Neural cell (in vitro differentiated cells): ENCODE data around the gene CHRNA9. TPM values are rescaled to one million over a fixed set of nuclear protein-coding genes. Genes with fewer than 3 reads are reported as not detected.

ENCODE experiments used
- H2AFZ ChIP-seq: fragments of 200-600, 300-800 bp; sonication (generic), shearing (Covaris generic); 2 replicates; pipeline ENCODE4 v1.6.0; 2014; ENCODE audit warnings: low read depth, mild to moderate bottlenecking, antibody characterized with exemption, low read length, moderate library complexity
- H3F3A ChIP-seq: fragments of 200-600 bp; shearing (Covaris generic); 2 replicates; pipeline ENCODE4 v1.6.1; 2016; ENCODE audit warnings: mild to moderate bottlenecking, moderate library complexity, mixed read lengths, antibody characterized with exemption, low read length; ENCODE audit not compliant: insufficient read depth, poor library complexity, severe bottlenecking
- H3K27ac ChIP-seq: fragments of 200-600, 300-800 bp; sonication (generic), shearing (Covaris generic); 2 replicates; pipeline ENCODE4 v1.5.1; 2014; ENCODE audit warnings: mild to moderate bottlenecking, low read length, moderate library complexity
- H3K27me3 ChIP-seq: fragments of 300-800, 200-600 bp; sonication (generic), shearing (Covaris generic); 2 replicates; pipeline ENCODE4 v1.6.0; 2014; ENCODE audit warnings: mild to moderate bottlenecking, low read depth, low read length, moderate library complexity; ENCODE audit not compliant: insufficient read depth
- H3K36me3 ChIP-seq: fragments of 300-800, 200-600 bp; sonication (generic), shearing (Covaris generic); 2 replicates; pipeline ENCODE4 v1.5.1; 2014; ENCODE audit warnings: mild to moderate bottlenecking, antibody characterized with exemption, low read length, moderate library complexity; ENCODE audit not compliant: insufficient read depth
- H3K4me2 ChIP-seq: fragments of 300-800, 200-600 bp; sonication (generic), shearing (Covaris generic); 2 replicates; pipeline ENCODE4 v1.6.0; 2014; ENCODE audit warnings: mild to moderate bottlenecking, low read length
- H3K4me3 ChIP-seq: fragments of 300-800, 200-600 bp; sonication (generic), shearing (Covaris generic); 2 replicates; pipeline ENCODE4 v1.5.1; 2014; ENCODE audit warnings: mild to moderate bottlenecking, low read length, moderate library complexity
- H3K79me2 ChIP-seq: fragments of 200-600 bp; shearing (Covaris generic); replicated peaks from 2 replicates; pipeline ENCODE4 v1.6.0; 2014; ENCODE audit warnings: mild to moderate bottlenecking, low read length, moderate library complexity; ENCODE audit not compliant: insufficient read depth
- H3K9ac ChIP-seq: fragments of 300-800, 200-600 bp; sonication (generic), shearing (Covaris generic); 2 replicates; pipeline ENCODE4 v1.6.1; 2016; ENCODE audit warnings: mild to moderate bottlenecking, low read length, mixed read lengths
- H3K9me2 ChIP-seq: fragments of 200-600 bp; shearing (Covaris generic); 2 replicates; pipeline ENCODE4 v1.6.1; 2016; ENCODE audit warnings: mild to moderate bottlenecking, low read length, mixed read lengths; ENCODE audit not compliant: insufficient read depth
- H3K9me3 ChIP-seq: fragments of 200-600, 300-800 bp; sonication (generic), shearing (Covaris generic); 2 replicates; pipeline ENCODE4 v1.6.1; 2016; ENCODE audit warnings: mild to moderate bottlenecking, mixed run types, low read length, moderate library complexity, mixed read lengths
- H4K20me1 ChIP-seq: fragments of 200-600 bp; shearing (Covaris generic); 2 replicates; pipeline ENCODE4 v1.6.1; 2016; ENCODE audit warnings: mild to moderate bottlenecking, mixed run types; ENCODE audit not compliant: insufficient read depth
- EP300 ChIP-seq: fragments of 450-650 bp; conservative IDR thresholded peaks from 2 replicates; pipeline ENCODE4 v1.6.1; 2014; ENCODE audit warnings: antibody characterized with exemption, mild to moderate bottlenecking, moderate library complexity; ENCODE audit not compliant: poor library complexity, severe bottlenecking
- EZH2 ChIP-seq: fragments of 200-600, 300-800 bp; shearing (Covaris generic), sonication (generic); IDR thresholded peaks from 2 replicates; pipeline ENCODE4 v1.6.1; 2014; ENCODE audit warnings: antibody characterized with exemption, low read length, borderline replicate concordance, mild to moderate bottlenecking; ENCODE audit not compliant: insufficient read depth, poor library complexity, severe bottlenecking
- MXI1 ChIP-seq: fragments of 450-650 bp; conservative IDR thresholded peaks from 2 replicates; pipeline ENCODE4 v1.6.1; 2014; ENCODE audit warnings: antibody characterized with exemption, mild to moderate bottlenecking; ENCODE audit not compliant: poor library complexity, severe bottlenecking
- POLR2AphosphoS5 ChIP-seq: IDR thresholded peaks from 2 replicates; pipeline ENCODE4 v1.6.1; 2012
- RAD21 ChIP-seq: fragments of 450-650 bp; conservative IDR thresholded peaks from 2 replicates; pipeline ENCODE4 v1.6.1; 2014; ENCODE audit warnings: antibody characterized with exemption, mild to moderate bottlenecking, moderate library complexity
- SMC3 ChIP-seq: fragments of 450-650 bp; conservative IDR thresholded peaks from 2 replicates; pipeline ENCODE4 v1.6.1; 2014; ENCODE audit warnings: antibody characterized with exemption, mild to moderate bottlenecking, moderate library complexity; ENCODE audit not compliant: poor library complexity
- TAF1 ChIP-seq: IDR thresholded peaks from 2 replicates; pipeline ENCODE4 v1.6.1; 2012; ENCODE audit warnings: low read depth
- polyA plus RNA-seq: library from polyadenylated mRNA; depleted of rRNA; stranded (reverse); fragments of >200 nt; gene quantifications from 2 replicates; pipeline ENCODE4 v1.2.3, GENCODE V29; 2014
- TF ChIP-seq, protein P1 (sequence below): fragments of 450-650 bp; IDR thresholded peaks from 2 replicates; pipeline ENCODE4 v1.5.1; 2014; ENCODE audit warnings: antibody characterized with exemption, mild to moderate bottlenecking, moderate library complexity; ENCODE audit not compliant: poor library complexity, severe bottlenecking
- TF ChIP-seq, protein P2 (sequence below): IDR thresholded peaks from 2 replicates; pipeline ENCODE4 v1.6.1; 2012; ENCODE audit warnings: borderline replicate concordance

The CHRNA9 gene
- polyA plus RNA-seq, 1 donor from 2014 or later: 0.10 TPM

DNA sequence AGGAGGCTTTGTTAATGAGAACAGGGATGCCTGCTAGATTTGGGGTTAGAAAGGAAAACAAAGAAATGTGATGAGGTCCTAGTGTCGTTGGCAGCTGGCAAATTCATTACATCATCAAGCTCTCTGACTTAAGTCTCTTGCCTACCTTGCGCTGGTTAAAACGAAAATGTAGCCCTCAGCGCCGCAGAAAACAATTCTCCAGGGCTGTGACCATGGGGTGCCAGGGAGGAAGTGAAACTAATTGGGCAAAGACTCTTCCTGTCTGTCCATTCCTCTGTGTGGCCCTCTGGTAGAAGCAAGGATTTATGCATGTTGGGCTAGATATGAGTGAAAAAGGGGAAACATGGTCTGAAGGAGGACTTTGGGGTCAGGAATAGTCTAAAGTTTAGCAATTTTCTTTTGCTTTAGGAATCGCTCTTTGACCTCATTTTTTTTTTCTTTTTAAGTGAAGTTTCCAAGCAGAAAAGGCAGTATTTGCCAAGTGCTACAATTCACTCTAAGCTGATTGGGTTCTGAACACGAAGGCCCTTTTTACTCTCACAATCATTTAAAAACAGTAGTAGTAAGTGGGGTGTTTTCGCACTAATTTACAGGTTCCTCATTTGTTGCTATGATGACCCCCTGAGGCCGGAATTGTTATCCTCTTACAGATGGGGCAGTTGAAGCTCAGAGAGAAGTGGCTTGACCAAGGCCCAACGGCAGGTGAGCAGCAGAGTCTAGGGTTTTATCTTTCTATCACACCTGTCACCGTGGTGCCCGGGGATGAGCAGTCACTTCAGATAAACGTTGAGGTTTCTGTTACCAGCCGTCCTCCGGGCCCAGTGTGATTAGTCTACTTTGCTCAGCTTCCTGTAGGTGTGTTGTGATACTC, 27.3 kb upstream of the CHRNA9 start:
- no peak overlapping the region for H3K27ac ChIP-seq
- no peak overlapping the region for H2AFZ ChIP-seq
- H3K27me3 ChIP-seq: no peaks in the 10 kb centered on the region
- no peak overlapping the region for H3K4me2 ChIP-seq
- no peaks in the 10 kb centered on the region for H3K9me2 ChIP-seq
- H3K9ac ChIP-seq: no peak overlapping the region
- no peaks in the 10 kb centered on the region for H3K36me3 ChIP-seq
- H3K9me3 ChIP-seq: no peaks in the 10 kb centered on the region
- no peak for TF ChIP-seq MXI1
- TF ChIP-seq, protein P1, sequence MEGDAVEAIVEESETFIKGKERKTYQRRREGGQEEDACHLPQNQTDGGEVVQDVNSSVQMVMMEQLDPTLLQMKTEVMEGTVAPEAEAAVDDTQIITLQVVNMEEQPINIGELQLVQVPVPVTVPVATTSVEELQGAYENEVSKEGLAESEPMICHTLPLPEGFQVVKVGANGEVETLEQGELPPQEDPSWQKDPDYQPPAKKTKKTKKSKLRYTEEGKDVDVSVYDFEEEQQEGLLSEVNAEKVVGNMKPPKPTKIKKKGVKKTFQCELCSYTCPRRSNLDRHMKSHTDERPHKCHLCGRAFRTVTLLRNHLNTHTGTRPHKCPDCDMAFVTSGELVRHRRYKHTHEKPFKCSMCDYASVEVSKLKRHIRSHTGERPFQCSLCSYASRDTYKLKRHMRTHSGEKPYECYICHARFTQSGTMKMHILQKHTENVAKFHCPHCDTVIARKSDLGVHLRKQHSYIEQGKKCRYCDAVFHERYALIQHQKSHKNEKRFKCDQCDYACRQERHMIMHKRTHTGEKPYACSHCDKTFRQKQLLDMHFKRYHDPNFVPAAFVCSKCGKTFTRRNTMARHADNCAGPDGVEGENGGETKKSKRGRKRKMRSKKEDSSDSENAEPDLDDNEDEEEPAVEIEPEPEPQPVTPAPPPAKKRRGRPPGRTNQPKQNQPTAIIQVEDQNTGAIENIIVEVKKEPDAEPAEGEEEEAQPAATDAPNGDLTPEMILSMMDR: no peak
- TF ChIP-seq EZH2: no peak
- no peak for TF ChIP-seq POLR2AphosphoS5
- no peak for TF ChIP-seq TAF1
- TF ChIP-seq, protein P2, sequence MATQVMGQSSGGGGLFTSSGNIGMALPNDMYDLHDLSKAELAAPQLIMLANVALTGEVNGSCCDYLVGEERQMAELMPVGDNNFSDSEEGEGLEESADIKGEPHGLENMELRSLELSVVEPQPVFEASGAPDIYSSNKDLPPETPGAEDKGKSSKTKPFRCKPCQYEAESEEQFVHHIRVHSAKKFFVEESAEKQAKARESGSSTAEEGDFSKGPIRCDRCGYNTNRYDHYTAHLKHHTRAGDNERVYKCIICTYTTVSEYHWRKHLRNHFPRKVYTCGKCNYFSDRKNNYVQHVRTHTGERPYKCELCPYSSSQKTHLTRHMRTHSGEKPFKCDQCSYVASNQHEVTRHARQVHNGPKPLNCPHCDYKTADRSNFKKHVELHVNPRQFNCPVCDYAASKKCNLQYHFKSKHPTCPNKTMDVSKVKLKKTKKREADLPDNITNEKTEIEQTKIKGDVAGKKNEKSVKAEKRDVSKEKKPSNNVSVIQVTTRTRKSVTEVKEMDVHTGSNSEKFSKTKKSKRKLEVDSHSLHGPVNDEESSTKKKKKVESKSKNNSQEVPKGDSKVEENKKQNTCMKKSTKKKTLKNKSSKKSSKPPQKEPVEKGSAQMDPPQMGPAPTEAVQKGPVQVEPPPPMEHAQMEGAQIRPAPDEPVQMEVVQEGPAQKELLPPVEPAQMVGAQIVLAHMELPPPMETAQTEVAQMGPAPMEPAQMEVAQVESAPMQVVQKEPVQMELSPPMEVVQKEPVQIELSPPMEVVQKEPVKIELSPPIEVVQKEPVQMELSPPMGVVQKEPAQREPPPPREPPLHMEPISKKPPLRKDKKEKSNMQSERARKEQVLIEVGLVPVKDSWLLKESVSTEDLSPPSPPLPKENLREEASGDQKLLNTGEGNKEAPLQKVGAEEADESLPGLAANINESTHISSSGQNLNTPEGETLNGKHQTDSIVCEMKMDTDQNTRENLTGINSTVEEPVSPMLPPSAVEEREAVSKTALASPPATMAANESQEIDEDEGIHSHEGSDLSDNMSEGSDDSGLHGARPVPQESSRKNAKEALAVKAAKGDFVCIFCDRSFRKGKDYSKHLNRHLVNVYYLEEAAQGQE: no peak
- TF ChIP-seq RAD21: no peak
- no peak for TF ChIP-seq SMC3
- TF ChIP-seq EP300: no peak
- no peak overlapping the region for H3K4me3 ChIP-seq
- H3K79me2 ChIP-seq: no peaks in the 10 kb centered on the region
- no peaks in the 10 kb centered on the region for H4K20me1 ChIP-seq
- H3F3A ChIP-seq: no peaks in the 10 kb centered on the region

DNA sequence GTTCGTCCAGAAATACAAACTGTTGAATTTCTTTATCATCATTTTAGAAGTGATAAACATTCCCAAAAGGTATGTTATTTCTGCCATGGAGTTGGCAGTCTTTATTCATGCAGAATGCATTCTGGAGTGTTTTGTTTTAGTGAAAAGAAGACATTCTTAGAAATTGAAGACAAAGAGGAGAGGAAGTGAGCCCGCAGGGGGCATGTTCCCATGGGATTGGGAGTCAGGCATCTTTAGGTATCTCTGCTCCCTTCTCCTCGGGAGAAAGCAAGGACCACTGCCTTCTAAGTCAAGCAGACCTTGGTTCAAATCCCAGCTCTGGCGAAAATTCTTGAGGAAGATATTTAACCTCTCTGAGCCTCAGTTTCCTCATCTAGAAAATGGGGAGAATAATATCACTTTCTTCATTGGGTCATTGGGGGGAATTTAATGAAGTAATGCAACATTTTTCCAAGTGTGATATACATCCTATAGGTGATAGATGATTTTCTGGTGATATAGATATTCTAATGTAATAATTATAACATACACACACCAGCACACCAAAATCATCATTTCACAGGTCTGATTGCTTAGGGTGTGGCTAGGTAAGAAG, 26.5 kb upstream of the CHRNA9 start:
- Histone ChIP-seq H3K36me3 (no peaks in the 10 kb centered on the region), H4K20me1 (no peaks in the 10 kb centered on the region), H3K27ac (no peak overlapping the region), H3K79me2 (no peaks in the 10 kb centered on the region), H3K27me3 (no peaks in the 10 kb centered on the region), H3F3A (no peaks in the 10 kb centered on the region), H3K4me3 (no peak overlapping the region), H2AFZ (no peak overlapping the region), H3K4me2 (no peak overlapping the region), H3K9me2 (no peaks in the 10 kb centered on the region), H3K9me3 (no peaks in the 10 kb centered on the region), H3K9ac (no peak overlapping the region)
- no peak for TF ChIP-seq MXI1
- no peak for TF ChIP-seq POLR2AphosphoS5
- TF ChIP-seq, protein P2: no peak
- TF ChIP-seq EZH2: no peak
- no peak for TF ChIP-seq RAD21
